Measurements from ENCODE around the gene IL34. TPM values are rescaled to one million over a fixed set of nuclear protein-coding genes. Genes with fewer than 3 reads are reported as not detected.
A peak's percentile ranks its signal among the peaks of the same experiment; 100 is the strongest.
"Not testable (repeated sequence)": the region's sequence is repeated elsewhere in the genome, so short reads cannot be mapped to it uniquely, and the experiment has no call there.

IL34 gene
- total RNA-seq, 1 donor from 2014 or later: 2.0 TPM

- no peak for DNase-seq (ENCODE audit: low read depth in 2 of 2)
These were observed 10.4 kb downstream of the IL34 start for GRCh38 chr16:70656712-70657263.

- no peak for DNase-seq (ENCODE audit: low read depth in 2 of 2)
These were observed 11.6 kb downstream of the IL34 start for GRCh38 chr16:70657956-70658355.

- no peak for DNase-seq (ENCODE audit: low read depth in 2 of 2)
These were observed 12.6 kb downstream of the IL34 start for GRCh38 chr16:70658921-70659320.

- DNase-seq (ENCODE audit: low read depth in 2 of 2): no peak
These were observed 13.2 kb downstream of the IL34 start for GRCh38 chr16:70659546-70659945.

- DNase-seq (ENCODE audit: low read depth in 2 of 2): no peak
These were observed 13.8 kb downstream of the IL34 start for GRCh38 chr16:70659953-70660671.

- no peak for DNase-seq (ENCODE audit: low read depth in 2 of 2)
These were observed 14.5 kb downstream of the IL34 start for GRCh38 chr16:70660672-70661350.

GRCh38 chr16:70661534-70661917, 15.2 kb downstream of the IL34 start:
- DNase-seq (ENCODE audit: low read depth in 2 of 2): no peak

GRCh38 chr16:70661918-70662641, 15.7 kb downstream of the IL34 start:
- DNase-seq (ENCODE audit: low read depth in 2 of 2): no peak

- no peak for DNase-seq (ENCODE audit: low read depth in 2 of 2)
These were observed 16.7 kb downstream of the IL34 start for GRCh38 chr16:70662991-70663523.

- no peak for DNase-seq (ENCODE audit: low read depth in 2 of 2)
These were observed 17.4 kb downstream of the IL34 start for GRCh38 chr16:70663524-70664324.

- DNase-seq (ENCODE audit: low read depth in 2 of 2): no peak
These were observed 18.2 kb downstream of the IL34 start for GRCh38 chr16:70664325-70665112.

- DNase-seq (ENCODE audit: low read depth in 2 of 2): no peak
These were observed 18.8 kb downstream of the IL34 start for GRCh38 chr16:70665113-70665694.

GRCh38 chr16:70665806-70666735, 19.7 kb downstream of the IL34 start:
- peak; percentile 70 to 89 for DNase-seq (ENCODE audit: low read depth in 2 of 2)

GRCh38 chr16:70670175-70670574, 23.8 kb downstream of the IL34 start:
- DNase-seq (ENCODE audit: low read depth in 2 of 2): no peak

- not testable (repeated sequence) for DNase-seq (ENCODE audit: low read depth in 2 of 2)
These were observed 24.6 kb downstream of the IL34 start for GRCh38 chr16:70670938-70671337.

GRCh38 chr16:70674221-70675014, 28.1 kb downstream of the IL34 start:
- DNase-seq (ENCODE audit: low read depth in 2 of 2): no peak

- DNase-seq (ENCODE audit: low read depth in 2 of 2): no peak
These were observed 29.6 kb downstream of the IL34 start for GRCh38 chr16:70675851-70676513.
